H1 (cell line): Measurements from ENCODE around the gene GRM4. TPM values are rescaled to one million over a fixed set of nuclear protein-coding genes. Genes with fewer than 3 reads are reported as not detected.

Experiments
- BCL11A ChIP-seq, 2 experiments: IDR thresholded peaks; one replicate each; pipeline ENCODE4 v1.6.1; 2011; ENCODE audit warnings: low read depth in 2 of 2, low read length in 2 of 2, mild to moderate bottlenecking in 2 of 2
- CHD7 ChIP-seq: fragments of 300-600 bp; sonication (generic); IDR thresholded peaks from 2 replicates; pipeline ENCODE4 v1.7.1; 2012; ENCODE audit warnings: low read length, moderate library complexity, mild to moderate bottlenecking, inconsistent platforms; ENCODE audit not compliant: insufficient replicate concordance
- JUN ChIP-seq: IDR thresholded peaks from 2 replicates; pipeline ENCODE4 v1.6.1; 2011; ENCODE audit warnings: low read depth, mild to moderate bottlenecking, improper control_type of control experiment, low read length
- SIRT6 ChIP-seq: IDR thresholded peaks from one replicate; pipeline ENCODE4 v1.7.1; 2012; ENCODE audit warnings: low read length, inconsistent platforms
- TBP ChIP-seq: IDR thresholded peaks from 2 replicates; pipeline ENCODE4 v1.6.1; 2011; ENCODE audit warnings: low read depth, low read length, improper control_type of control experiment
- polyA plus RNA-seq, 7 experiments: library from polyadenylated mRNA; depleted of rRNA in 3 of 7; stranded (reverse) in 5 of 7; unstranded in 2 of 7; fragments of >200 nt in 5 of 7; fragments of 200-250 nt in 2 of 7; gene quantifications; 1 replicate in 5 of 7; 2 replicates in 1 of 7; 4 replicates in 1 of 7; pipeline versions ENCODE4 v1.2.1 to v1.2.3, GENCODE V29; 2011 to 2013; ENCODE audit warnings: missing spikeins in 2 of 7, mixed read lengths in 2 of 7
- total RNA-seq: library from RNA; stranded (reverse); fragmentation: NEBNext Ultra II Directional; extraction: Animal tissue kit (Norgen Biotek cat#: 25700); gene quantifications from 2 replicates; pipeline ENCODE4 v1.2.1, GENCODE V29; 2021

The GRM4 gene
- total and polyA plus RNA-seq, 2 of the 8 experiments (the other 6 are each of a cell fraction or from before 2014, with no cell fraction given): 19.6 to 21.5 TPM

- TF ChIP-seq CHD7 (no peak), SIRT6 (no peak), BCL11A (IDR thresholded peaks at IDR 0.05; ENCODE audit: low read depth in 2 of 2, low read length in 2 of 2) (no peak), TBP (no peak), JUN (no peak)
Observed at GRCh38 chr6:33985947-33986346, 159.9 kb downstream of the GRM4 start (continued).
